Peyer's patch (tissue), 4 donors: ENCODE measurements around the gene PHF8. TPM values are rescaled to one million over a fixed set of nuclear protein-coding genes. Genes with fewer than 3 reads are reported as not detected.

Experiments
- DNase-seq, 3 donors: peaks; one replicate each; pipeline ENCODE4 v3.0.0-alpha.2; 2017 to 2019
- H3K27ac ChIP-seq, 4 donors: fragments of 200-600 bp; sonication (generic); one replicate each; pipeline ENCODE4 v1.5.1; 2016 to 2019
- H3K27me3 ChIP-seq, 2 donors: fragments of 200-600 bp; sonication (generic); one replicate each; pipeline ENCODE4 v1.5.1; 2019
- H3K36me3 ChIP-seq, 3 donors: fragments of 200-600 bp; sonication (generic); one replicate each; pipeline ENCODE4 v1.5.1; 2016 to 2019
- H3K4me1 ChIP-seq, 4 donors: fragments of 200-600 bp; sonication (generic); one replicate each; pipeline ENCODE4 v1.5.1; 2016 to 2019
- H3K4me3 ChIP-seq, 4 donors: fragments of 200-600 bp; sonication (generic); 1 replicate in 3 of 4; 2 replicates in 1 of 4; pipeline ENCODE4 v1.5.1; 2016 to 2019; ENCODE audit warnings: mild to moderate bottlenecking in 1 of 4
- H3K9me3 ChIP-seq, 4 donors: fragments of 200-600 bp; sonication (generic); one replicate each; pipeline ENCODE4 v1.5.1; 2016 to 2019; ENCODE audit warnings: mild to moderate bottlenecking in 1 of 4
- CTCF ChIP-seq, 6 experiments: fragments of 450-650 bp in 4 of 6; fragments of 200-600 bp in 2 of 6; sonication (generic) in 1 of 6; IDR thresholded peaks; one replicate each; pipeline ENCODE4 v1.5.1; 2017 to 2019; ENCODE audit warnings: antibody characterized with exemption in 6 of 6, mild to moderate bottlenecking in 3 of 6, moderate library complexity in 1 of 6
- POLR2A ChIP-seq, 2 donors: fragments of 450-650 bp; IDR thresholded peaks; one replicate each; pipeline ENCODE4 v1.5.1; 2017; ENCODE audit warnings: antibody characterized with exemption in 2 of 2, mild to moderate bottlenecking in 2 of 2, moderate library complexity in 2 of 2
- total RNA-seq, 4 donors: library from RNA; depleted of rRNA; stranded (reverse); fragments of >200 nt; gene quantifications; one replicate each; pipeline ENCODE4 v1.1.0, GENCODE V29; 2016

Gene PHF8
- total RNA-seq, result 100 to 1,000 TPM in 1 of 4 donors, 10 to 100 TPM in 3; 52.5 to 188 (median 78.9) TPM

- no peaks in the 10 kb centered on the region for H3K9me3 ChIP-seq
- peak within 1 kb of the TSS; percentile 87 to 95 (median 92) for H3K27ac ChIP-seq
- TF ChIP-seq CTCF (IDR thresholded peaks at IDR 0.05) (no peak), POLR2A (IDR thresholded peaks at IDR 0.05) (peak in 1 of 2 donors; percentile 15)
- H3K4me1 ChIP-seq, result no peaks in the 10 kb centered on the region
- DNase-seq, result peak; percentile 93 to 98 (median 94)
- peaks cover 0 to 14% (median 0%) of the 10 kb centered on the region in 3 donors for H3K36me3 ChIP-seq
- no peaks in the 10 kb centered on the region for H3K27me3 ChIP-seq
- peak within 1 kb of the TSS; percentile 57 to 78 (median 65) for H3K4me3 ChIP-seq
Measured at GRCh38 chrX:54044126-54044876, at the start of gene PHF8. TSS of gene PHF8 (minus strand) at chrX:54044473. CDS start at chrX:54042728, 1,745 bp downstream.

- no peak overlapping the region for H3K4me3 ChIP-seq
- no peaks in the 10 kb centered on the region for H3K4me1 ChIP-seq
- DNase-seq, result no peak
- TF ChIP-seq POLR2A (IDR thresholded peaks at IDR 0.05) (no peak), CTCF (IDR thresholded peaks at IDR 0.05) (no peak)
- H3K36me3 ChIP-seq, result no peaks in the 10 kb centered on the region
- H3K9me3 ChIP-seq, result no peaks in the 10 kb centered on the region
- H3K27me3 ChIP-seq, result no peaks in the 10 kb centered on the region
- no peak overlapping the region for H3K27ac ChIP-seq
Measured at GRCh38 chrX:54093571-54093970, 49.3 kb upstream of the PHF8 start.

GRCh38 chrX:54093159-54093558 lies 48.9 kb upstream of the PHF8 start:
- no peaks in the 10 kb centered on the region for H3K36me3 ChIP-seq
- no peaks in the 10 kb centered on the region for H3K27me3 ChIP-seq
- no peak overlapping the region for H3K27ac ChIP-seq
- H3K4me3 ChIP-seq, result no peak overlapping the region
- TF ChIP-seq CTCF (IDR thresholded peaks at IDR 0.05), result no peak
- no peak for TF ChIP-seq POLR2A (IDR thresholded peaks at IDR 0.05)
- no peaks in the 10 kb centered on the region for H3K9me3 ChIP-seq
- no peak for DNase-seq
- H3K4me1 ChIP-seq, result no peaks in the 10 kb centered on the region

GRCh38 chrX:54090880-54091279 lies 46.6 kb upstream of the PHF8 start:
- no peaks in the 10 kb centered on the region for H3K9me3 ChIP-seq
- H3K27me3 ChIP-seq, result no peaks in the 10 kb centered on the region
- TF ChIP-seq POLR2A (IDR thresholded peaks at IDR 0.05) (no peak), CTCF (IDR thresholded peaks at IDR 0.05) (no peak)
- H3K27ac ChIP-seq, result no peak overlapping the region
- H3K4me3 ChIP-seq, result no peak overlapping the region
- H3K4me1 ChIP-seq, result no peaks in the 10 kb centered on the region
- no peak for DNase-seq
- H3K36me3 ChIP-seq, result no peaks in the 10 kb centered on the region

GRCh38 chrX:54089191-54089590 lies 44.9 kb upstream of the PHF8 start:
- H3K36me3 ChIP-seq, result no peaks in the 10 kb centered on the region
- H3K9me3 ChIP-seq, result no peaks in the 10 kb centered on the region
- H3K27me3 ChIP-seq, result no peaks in the 10 kb centered on the region
- no peak for TF ChIP-seq CTCF (IDR thresholded peaks at IDR 0.05)
- no peak for TF ChIP-seq POLR2A (IDR thresholded peaks at IDR 0.05)
- no peak for DNase-seq
- no peak overlapping the region for H3K27ac ChIP-seq
- no peaks in the 10 kb centered on the region for H3K4me1 ChIP-seq
- H3K4me3 ChIP-seq, result no peak overlapping the region
